ENCODE measurements around the gene CDH4.

GRCh38 chr20:61907081-61907891 lies 655.2 kb downstream of the CDH4 start:
- TF ChIP-seq CREM (IDR thresholded peaks at IDR 0.05) (no peak), CREM (CRISPR knock-in tag; IDR thresholded peaks at IDR 0.05) (no peak), ZNF770 (CRISPR knock-in tag; IDR thresholded peaks at IDR 0.05) (no peak)

All from HepG2 (cell line).